Sigmoid colon (tissue), 4 donors: ENCODE measurements around the gene PPM1M.

Experiments
- POLR2A ChIP-seq, 2 donors: fragments of 450-650 bp; IDR thresholded peaks; one replicate each; pipeline ENCODE4 v1.6.1; 2016; ENCODE audit warnings: antibody characterized with exemption in 2 of 2, mild to moderate bottlenecking in 2 of 2, moderate library complexity in 2 of 2
- POLR2AphosphoS5 ChIP-seq, 4 donors: sonication (generic); formaldehyde crosslinking; IDR thresholded peaks; one replicate each; pipeline ENCODE4 v1.6.1; 2017; ENCODE audit warnings: antibody characterized with exemption in 4 of 4
- TF ChIP-seq, protein P1 (sequence below), 4 experiments: fragments of 450-650 bp in 3 of 4; fragments of 200-600 bp in 1 of 4; IDR thresholded peaks; one replicate each; pipeline ENCODE4 v1.5.1; 2016 to 2019; ENCODE audit warnings: antibody characterized with exemption in 4 of 4, mild to moderate bottlenecking in 3 of 4, moderate library complexity in 2 of 4

DNA sequence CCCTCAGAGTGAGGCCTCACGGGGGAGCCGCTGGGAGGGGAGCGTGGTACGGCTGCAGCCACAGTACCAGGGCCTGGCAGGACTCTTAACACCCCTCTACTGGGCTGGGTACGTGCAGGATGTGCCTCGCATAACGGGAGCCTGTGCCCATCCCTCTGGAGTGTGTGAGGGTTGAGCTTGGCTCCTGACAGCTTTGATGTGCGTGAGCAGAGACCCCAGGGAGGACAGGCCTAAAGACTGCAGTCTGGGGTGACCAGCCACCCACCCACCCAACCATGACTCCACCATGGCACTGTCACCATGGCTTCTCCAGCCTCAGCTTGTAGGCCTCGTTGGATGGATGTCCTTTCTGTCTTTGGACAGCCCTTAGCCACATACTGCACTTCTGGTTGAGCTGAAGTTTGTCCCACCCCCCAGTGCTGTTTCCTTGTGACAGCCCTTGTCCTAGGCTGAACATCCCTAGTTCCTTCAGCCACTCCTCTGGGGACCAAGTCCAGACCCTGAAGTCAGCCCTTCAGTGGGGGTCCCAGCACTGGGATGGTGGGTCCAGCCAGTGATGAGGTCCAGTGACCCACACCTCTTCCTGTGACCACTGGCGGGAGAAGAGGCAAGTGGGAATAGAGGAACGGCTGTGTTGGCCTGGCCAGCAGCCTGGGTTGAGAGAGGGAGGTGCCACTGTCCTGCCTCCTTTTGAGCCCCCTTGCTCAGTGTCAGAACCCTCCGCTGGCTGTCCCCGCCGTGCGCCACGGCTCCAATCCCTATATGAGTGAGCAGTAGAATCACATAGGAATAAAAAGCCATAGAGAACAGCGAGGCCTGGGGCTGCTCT is 48.1 kb downstream of the PPM1M start:
- TF ChIP-seq POLR2AphosphoS5 (IDR thresholded peaks at IDR 0.05) (no peak), POLR2A (IDR thresholded peaks at IDR 0.05) (no peak)
- TF ChIP-seq, protein P1, sequence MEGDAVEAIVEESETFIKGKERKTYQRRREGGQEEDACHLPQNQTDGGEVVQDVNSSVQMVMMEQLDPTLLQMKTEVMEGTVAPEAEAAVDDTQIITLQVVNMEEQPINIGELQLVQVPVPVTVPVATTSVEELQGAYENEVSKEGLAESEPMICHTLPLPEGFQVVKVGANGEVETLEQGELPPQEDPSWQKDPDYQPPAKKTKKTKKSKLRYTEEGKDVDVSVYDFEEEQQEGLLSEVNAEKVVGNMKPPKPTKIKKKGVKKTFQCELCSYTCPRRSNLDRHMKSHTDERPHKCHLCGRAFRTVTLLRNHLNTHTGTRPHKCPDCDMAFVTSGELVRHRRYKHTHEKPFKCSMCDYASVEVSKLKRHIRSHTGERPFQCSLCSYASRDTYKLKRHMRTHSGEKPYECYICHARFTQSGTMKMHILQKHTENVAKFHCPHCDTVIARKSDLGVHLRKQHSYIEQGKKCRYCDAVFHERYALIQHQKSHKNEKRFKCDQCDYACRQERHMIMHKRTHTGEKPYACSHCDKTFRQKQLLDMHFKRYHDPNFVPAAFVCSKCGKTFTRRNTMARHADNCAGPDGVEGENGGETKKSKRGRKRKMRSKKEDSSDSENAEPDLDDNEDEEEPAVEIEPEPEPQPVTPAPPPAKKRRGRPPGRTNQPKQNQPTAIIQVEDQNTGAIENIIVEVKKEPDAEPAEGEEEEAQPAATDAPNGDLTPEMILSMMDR (IDR thresholded peaks at IDR 0.05), result no peak
